Pancreas (tissue), 10 donors: Measurements from ENCODE around the gene DMD. TPM values are rescaled to one million over a fixed set of nuclear protein-coding genes. Genes with fewer than 3 reads are reported as not detected.

Experiments
- ATAC-seq, 4 donors: fragments of 200-7000 bp; cut with Tn5 transposase; one replicate each; pipeline versions ENCODE4 v1.8.0 to v1.9.1; 2020; ENCODE audit warnings: mild to moderate bottlenecking in 4 of 4, moderate library complexity in 4 of 4
- DNase-seq, 6 donors: peaks; one replicate each; pipeline ENCODE4 v3.0.0-alpha.2; 2020
- FAIRE-seq: peaks from 2 replicates; lab custom pipeline; 2012; peaks lifted over from hg19 to GRCh38; lab: Jason Lieb, UNC
- H3K27ac ChIP-seq, 4 donors: fragments of 200-600 bp; sonication (generic); 1 replicate in 3 of 4; 2 replicates in 1 of 4; pipeline versions ENCODE4 v1.5.0 to v1.8.0; 2020
- H3K27me3 ChIP-seq, 4 donors: fragments of 200-600 bp; one replicate each; pipeline ENCODE4 v1.8.0; 2021
- H3K36me3 ChIP-seq, 3 donors: fragments of 200-600 bp; sonication (generic) in 1 of 3; one replicate each; pipeline versions ENCODE4 v1.5.0 to v1.8.0; 2020 to 2021
- H3K4me1 ChIP-seq, 3 donors: fragments of 200-600 bp; one replicate each; pipeline ENCODE4 v1.8.0; 2021
- H3K4me3 ChIP-seq, 4 donors: fragments of 200-600 bp; sonication (generic) in 2 of 4; one replicate each; pipeline versions ENCODE4 v1.5.0 to v1.8.0; 2020 to 2021
- H3K9me3 ChIP-seq, 4 donors: fragments of 200-600 bp; one replicate each; pipeline ENCODE4 v1.8.0; 2021
- CTCF ChIP-seq, 4 donors: fragments of 200-600 bp; sonication (generic) in 3 of 4; IDR thresholded peaks; one replicate each; pipeline versions ENCODE4 v1.5.0 to v1.8.0; 2021; ENCODE audit warnings: antibody characterized with exemption in 4 of 4
- WGBS, 2 donors: extraction: QIAGEN DNeasy Blood & Tissue Kit; methylation state at CpG; one replicate each; pipeline ENCODE4 v1.1.7; 2013; 5-methylcytosine and 5-hydroxymethylcytosine counted together
- intact Hi-C, 3 donors: fragments of 100-400 bp; cut with DNase I; formaldehyde crosslinking; loops; one replicate each; pipeline versions ENCODE4 v1.11.1 to v1.14.2; 2022
- polyA plus RNA-seq, 2 donors: library from polyadenylated mRNA; stranded (reverse); fragments of 200-250 nt; gene quantifications; one replicate each; pipeline ENCODE4 v1.2.3, GENCODE V29; 2013
- total RNA-seq, 6 donors: library from RNA; stranded (reverse); fragmentation: NEBNext Ultra II Directional in 4 of 6; extraction: Animal tissue kit (Norgen Biotek cat#: 25700) in 4 of 6; gene quantifications; one replicate each; pipeline versions ENCODE4 v1.2.1 to v1.2.4, GENCODE V29; 2021 to 2023
- donor health status: healthy with polysubstance abuse.
- donor health status: DM: no; HTN: no; CAD: no; lungs with moderate emphysema.
- donor health status: DM: no; HTN: no; CAD: no.
- donor health status: control.
- donor health status: control.
- donor health status: Bipolar disorder and iron deficiency.
- donor health status: DM: yes; HTN: yes; CAD: no.
- donor health status: DM: no; HTN: no; CAD: no.
- donor health status: DM: no; HTN: no; CAD: no.
- donor health status: DM: yes; HTN: yes; CAD: no.

Gene DMD
- total and polyA plus RNA-seq, 8 donors, result 9.1 to 46.5 (median 32.1) TPM

- H3K27ac ChIP-seq, result no peak overlapping the region
- FAIRE-seq (no peak), ATAC-seq (no peak), DNase-seq (no peak)
- TF ChIP-seq CTCF (IDR thresholded peaks at IDR 0.05), result no peak
- no peaks in the 10 kb centered on the region for H3K36me3 ChIP-seq
- H3K4me1 ChIP-seq, result no peaks in the 10 kb centered on the region
- H3K9me3 ChIP-seq, result no peaks in the 10 kb centered on the region
- intact Hi-C loops, result no loop called here
- no peak overlapping the region for H3K4me3 ChIP-seq
- H3K27me3 ChIP-seq, result no peaks in the 10 kb centered on the region
- 28 to 33% methylated on average over 2 of the region's 2 CpGs for WGBS, 2 donors
These were observed 1404.2 kb downstream of the DMD start for GRCh38 chrX:31807165-31807564.

GRCh38 chrX:31805781-31806180 lies 1405.6 kb downstream of the DMD start:
- 60 to 70% methylated on average over 3 of the region's 3 CpGs for WGBS, 2 donors
- Histone ChIP-seq H3K4me3 (no peak overlapping the region), H3K4me1 (no peaks in the 10 kb centered on the region), H3K36me3 (no peaks in the 10 kb centered on the region), H3K27ac (no peak overlapping the region), H3K9me3 (no peaks in the 10 kb centered on the region), H3K27me3 (no peaks in the 10 kb centered on the region)
- DNase-seq (no peak), ATAC-seq (no peak), FAIRE-seq (no peak)
- no peak for TF ChIP-seq CTCF (IDR thresholded peaks at IDR 0.05)
- intact Hi-C loops, result no loop called here

GRCh38 chrX:31800219-31800618 lies 1411.1 kb downstream of the DMD start:
- H3K27ac ChIP-seq, result no peak overlapping the region
- H3K4me1 ChIP-seq, result no peaks in the 10 kb centered on the region
- H3K9me3 ChIP-seq, result no peaks in the 10 kb centered on the region
- TF ChIP-seq CTCF (IDR thresholded peaks at IDR 0.05), result no peak
- FAIRE-seq (no peak), ATAC-seq (no peak), DNase-seq (no peak)
- no peak overlapping the region for H3K4me3 ChIP-seq
- H3K36me3 ChIP-seq, result no peaks in the 10 kb centered on the region
- intact Hi-C loops, result no loop called here
- H3K27me3 ChIP-seq, result no peaks in the 10 kb centered on the region
- WGBS, 2 donors, result 67 to 72% methylated on average over 4 of the region's 4 CpGs

GRCh38 chrX:31796624-31797023 lies 1414.7 kb downstream of the DMD start:
- FAIRE-seq, result no peak
- Histone ChIP-seq H3K36me3 (no peaks in the 10 kb centered on the region), H3K9me3 (no peaks in the 10 kb centered on the region), H3K4me1 (no peaks in the 10 kb centered on the region), H3K4me3 (no peak overlapping the region), H3K27ac (no peak overlapping the region), H3K27me3 (no peaks in the 10 kb centered on the region)
- TF ChIP-seq CTCF (IDR thresholded peaks at IDR 0.05), result no peak
- ATAC-seq, result no peak
- WGBS, 2 donors, result 65 to 72% methylated on average over 1 of the region's 1 CpG
- intact Hi-C loops, result no loop called here
- no peak for DNase-seq

GRCh38 chrX:31747411-31747810 lies 1463.9 kb downstream of the DMD start:
- FAIRE-seq (no peak), ATAC-seq (no peak), DNase-seq (no peak)
- 23 to 42% methylated on average over 5 of the region's 5 CpGs for WGBS, 2 donors
- Histone ChIP-seq H3K27ac (no peak overlapping the region), H3K36me3 (no peaks in the 10 kb centered on the region), H3K4me3 (no peak overlapping the region), H3K27me3 (no peaks in the 10 kb centered on the region), H3K9me3 (no peaks in the 10 kb centered on the region), H3K4me1 (no peaks in the 10 kb centered on the region)
- intact Hi-C loops, result no loop called here
- TF ChIP-seq CTCF (IDR thresholded peaks at IDR 0.05), result no peak
